Ureter (tissue), 1 donor: Measurements from ENCODE around the gene PRLR. TPM values are rescaled to one million over a fixed set of nuclear protein-coding genes. Genes with fewer than 3 reads are reported as not detected.
"Not testable (repeated sequence)": the region's sequence is repeated elsewhere in the genome, so short reads cannot be mapped to it uniquely, and the experiment has no call there.

ENCODE experiments used
- DNase-seq: peaks from one replicate; pipeline ENCODE4 v3.0.0-alpha.2; 2020; ENCODE audit warnings: low spot score
- total RNA-seq: library from RNA; stranded (reverse); gene quantifications from one replicate; pipeline ENCODE4 v1.2.4, GENCODE V29; 2023
- donor health status: DM: yes; HTN: yes; CAD: no.

Gene PRLR
- total RNA-seq: 6.2 TPM

- DNase-seq: peak; percentile 47
Measured at GRCh38 chr5:35230038-35230611, at the start of gene PRLR. Gene PRLR (minus strand): TSS chr5:35230487. CDS start chr5:35089620, 140,867 bp downstream.

GRCh38 chr5:35274839-35275509, 44.7 kb upstream of the PRLR start:
- no peak for DNase-seq

DNA sequence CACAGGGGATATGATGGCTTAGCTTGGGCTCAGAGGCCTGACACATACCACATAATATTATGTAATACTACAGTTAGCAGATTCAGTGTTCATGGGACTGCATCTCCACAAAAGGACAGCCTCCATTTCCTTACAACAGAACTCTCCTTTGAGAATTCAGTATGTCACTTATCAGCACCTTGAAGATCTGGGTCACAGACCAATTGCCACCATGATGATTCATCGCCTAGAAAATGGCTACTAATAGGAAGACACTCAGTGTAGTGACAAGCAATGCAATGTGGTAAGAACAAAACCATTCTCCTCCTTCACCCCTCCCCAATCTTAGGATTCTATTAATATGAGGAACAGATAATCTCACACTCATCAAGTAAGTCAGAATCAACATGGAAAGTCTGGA, 38.7 kb upstream of the PRLR start:
- DNase-seq: no peak

GRCh38 chr5:35266276-35266675, 36.0 kb upstream of the PRLR start:
- DNase-seq: no peak

- no peak for DNase-seq
Measured at GRCh38 chr5:35264509-35264908, 34.2 kb upstream of the PRLR start.

GRCh38 chr5:35263266-35263877, 33.1 kb upstream of the PRLR start:
- no peak for DNase-seq

DNA sequence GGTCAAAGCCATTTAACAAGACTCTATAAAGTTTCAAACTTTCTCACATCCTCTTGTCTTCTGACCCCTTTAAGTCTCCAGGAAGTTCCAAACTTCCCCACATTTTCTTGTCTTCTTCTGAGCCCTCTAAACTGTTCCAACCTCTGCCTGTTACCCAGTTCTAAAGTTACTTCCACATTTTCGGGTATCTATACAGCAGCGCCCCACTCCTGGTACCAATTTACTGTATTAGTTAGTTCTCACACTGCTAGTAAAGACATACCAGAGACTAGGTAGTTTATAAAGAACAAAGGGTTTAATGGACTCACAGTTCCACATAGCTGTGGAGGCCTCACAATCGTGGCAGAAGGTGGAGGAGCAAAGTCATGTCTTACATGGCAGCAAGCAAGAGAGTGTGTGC, 23.3 kb upstream of the PRLR start:
- DNase-seq: no peak

GRCh38 chr5:35252963-35253362, 22.7 kb upstream of the PRLR start:
- no peak for DNase-seq

- DNase-seq: no peak
Measured at GRCh38 chr5:35248843-35249780, 18.8 kb upstream of the PRLR start.

- DNase-seq: no peak
Measured at GRCh38 chr5:35247648-35248034, 17.4 kb upstream of the PRLR start.

GRCh38 chr5:35246900-35247647, 16.8 kb upstream of the PRLR start:
- peak; percentile 46 for DNase-seq

DNA sequence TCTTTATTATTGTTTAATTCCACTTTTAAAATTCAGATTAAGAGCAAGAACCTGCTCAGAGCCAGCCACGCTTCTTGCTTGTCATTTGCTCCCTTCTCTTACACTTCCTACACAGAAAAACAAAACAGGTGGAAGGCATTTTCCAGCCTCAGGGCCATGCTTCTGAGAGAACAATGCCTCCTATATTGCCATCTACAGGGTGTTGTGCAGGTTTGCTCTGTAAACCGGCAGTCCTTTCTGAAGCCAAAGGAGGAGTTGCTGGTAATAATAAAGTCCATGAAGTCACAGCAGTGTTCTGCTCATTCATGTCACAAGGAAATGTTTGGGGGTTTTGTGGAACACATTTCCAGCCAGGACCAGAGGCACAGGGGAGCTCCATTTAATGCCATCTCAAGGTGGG, 16.1 kb upstream of the PRLR start:
- DNase-seq: no peak

GRCh38 chr5:35245371-35245770, 15.1 kb upstream of the PRLR start:
- not testable (repeated sequence) for DNase-seq

DNA sequence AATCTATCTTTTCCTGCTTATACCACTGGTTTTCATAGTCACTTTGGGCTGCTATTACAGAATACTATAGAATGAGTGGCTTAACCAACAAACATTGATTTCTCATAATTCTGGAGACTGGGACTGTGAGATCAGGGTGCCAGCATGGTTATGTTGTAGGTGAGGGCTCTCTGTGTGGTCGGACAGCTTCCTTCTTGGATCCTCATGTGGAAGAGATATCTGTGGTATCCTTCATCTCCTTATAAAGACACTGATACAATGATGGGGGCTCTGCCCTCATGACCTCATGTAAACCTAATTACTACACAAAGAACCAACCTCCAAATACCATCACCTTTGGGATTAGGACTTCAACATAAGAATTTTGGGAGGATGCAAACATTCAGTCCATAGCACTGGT, 13.9 kb upstream of the PRLR start:
- no peak for DNase-seq

GRCh38 chr5:35242702-35243258, 12.5 kb upstream of the PRLR start:
- DNase-seq: no peak

- no peak for DNase-seq
Measured at GRCh38 chr5:35240892-35241291, 10.6 kb upstream of the PRLR start.

DNA sequence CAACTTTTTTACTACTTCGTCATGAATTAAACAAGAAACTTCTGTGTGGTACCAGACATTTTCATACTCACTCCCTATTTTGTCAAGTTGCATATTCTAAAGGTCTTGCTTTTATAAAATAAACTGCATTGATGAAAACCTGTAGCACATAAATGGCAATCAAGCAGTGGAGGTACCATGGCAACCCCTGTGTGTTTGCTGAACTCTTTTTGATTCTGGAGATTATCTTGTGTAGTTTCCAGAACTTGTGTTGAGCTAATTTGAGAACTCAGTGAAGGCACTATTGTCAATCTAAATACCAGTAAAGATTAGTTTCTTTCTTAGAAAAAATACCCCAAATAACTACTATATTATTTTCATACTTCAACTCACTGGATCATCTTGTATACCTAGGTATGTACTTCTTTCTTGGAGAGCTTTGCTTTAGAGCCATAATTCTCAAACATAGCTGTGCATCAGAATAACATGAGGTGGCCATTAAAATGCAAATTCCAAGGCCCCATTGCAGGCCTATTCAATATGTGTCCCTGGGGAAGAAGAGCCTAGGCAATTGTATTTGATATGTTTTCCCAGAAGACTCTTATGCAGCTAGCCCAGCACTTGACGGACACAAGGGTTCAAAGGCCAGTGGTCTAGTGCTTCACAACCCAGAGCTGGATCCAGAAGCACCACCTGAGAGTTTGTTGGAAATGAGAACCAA, 9.8 kb upstream of the PRLR start:
- DNase-seq: no peak

- DNase-seq: no peak
Measured at GRCh38 chr5:35239476-35239875, 9.2 kb upstream of the PRLR start.

- DNase-seq: no peak
Measured at GRCh38 chr5:35237580-35238376, 7.5 kb upstream of the PRLR start.

DNA sequence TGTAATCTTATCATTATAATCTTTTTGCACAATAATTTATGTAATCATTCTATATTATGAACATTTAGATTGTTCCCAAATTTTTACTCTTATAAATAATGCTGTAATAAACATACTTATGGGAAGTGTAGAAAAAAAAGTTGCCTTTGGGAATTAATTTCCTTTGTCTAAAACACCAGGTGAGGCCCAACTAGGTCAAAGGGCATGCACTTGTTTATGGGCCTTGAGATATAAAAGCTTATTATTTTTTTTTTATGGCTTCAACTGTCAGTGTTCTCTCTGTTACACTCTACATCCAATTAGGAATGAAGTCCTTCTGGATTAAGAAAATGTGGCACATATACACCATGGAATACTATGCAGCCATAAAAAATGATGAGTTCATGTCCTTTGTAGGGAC, 6.5 kb upstream of the PRLR start:
- DNase-seq: no peak
